Astrocyte (in vitro differentiated cells and primary cell): ENCODE data around the gene PTPRM. TPM values are rescaled to one million over a fixed set of nuclear protein-coding genes. Genes with fewer than 3 reads are reported as not detected.

Experiments
- DNase-seq: peaks from one replicate; pipeline ENCODE4 v3.0.0-alpha.2; 2010; ENCODE audit warnings: low read depth
- FAIRE-seq: peaks from 2 replicates; lab custom pipeline; 2011; peaks lifted over from hg19 to GRCh38; lab: Jason Lieb, UNC
- H2AFZ ChIP-seq: 2 replicates; pipeline ENCODE4 v1.6.0; 2012; ENCODE audit warnings: low read depth, low read length, inconsistent platforms
- H3K27ac ChIP-seq: 2 replicates; pipeline ENCODE4 v1.5.1; 2011; ENCODE audit warnings: low read depth, low read length, inconsistent platforms
- H3K27me3 ChIP-seq: 2 replicates; pipeline ENCODE4 v1.6.0; 2011; ENCODE audit warnings: low read length, inconsistent platforms; ENCODE audit not compliant: insufficient read depth
- H3K36me3 ChIP-seq: 2 replicates; pipeline ENCODE4 v1.5.1; 2011; ENCODE audit warnings: low read length, inconsistent platforms; ENCODE audit not compliant: insufficient read depth
- H3K4me1 ChIP-seq: 2 replicates; pipeline ENCODE4 v1.5.1; 2011; ENCODE audit warnings: low read length, inconsistent platforms; ENCODE audit not compliant: insufficient read depth
- H3K4me2 ChIP-seq: 2 replicates; pipeline ENCODE4 v1.6.0; 2012; ENCODE audit warnings: low read length, inconsistent platforms
- H3K4me3 ChIP-seq: 2 replicates; pipeline ENCODE4 v1.5.1; 2011; ENCODE audit warnings: low read depth, mild to moderate bottlenecking, low read length, inconsistent platforms; ENCODE audit not compliant: insufficient read depth
- H3K79me2 ChIP-seq: 2 replicates; pipeline ENCODE4 v1.6.0; 2012; ENCODE audit warnings: mild to moderate bottlenecking, low read length, inconsistent platforms; ENCODE audit not compliant: insufficient read depth
- H3K9ac ChIP-seq: 2 replicates; pipeline ENCODE4 v1.6.0; 2012; ENCODE audit warnings: mild to moderate bottlenecking, low read length, inconsistent platforms
- H3K9me3 ChIP-seq: 2 replicates; pipeline ENCODE4 v1.5.1; 2012; ENCODE audit warnings: low read depth, mild to moderate bottlenecking, low read length, inconsistent platforms; ENCODE audit not compliant: insufficient read depth
- H4K20me1 ChIP-seq: 2 replicates; pipeline ENCODE4 v1.6.0; 2012; ENCODE audit warnings: low read length, inconsistent platforms; ENCODE audit not compliant: insufficient read depth
- H3K27ac Mint-ChIP-seq: one replicate; pipeline ENCODE4 v1.8.0; 2021; ENCODE audit warnings: mild to moderate bottlenecking, mixed read lengths; ENCODE audit not compliant: unreplicated experiment
- H3K27me3 Mint-ChIP-seq: one replicate; pipeline ENCODE4 v1.8.0; 2021; ENCODE audit warnings: low read depth, mixed read lengths; ENCODE audit not compliant: unreplicated experiment
- H3K36me3 Mint-ChIP-seq: one replicate; pipeline ENCODE4 v1.8.0; 2021; ENCODE audit warnings: low read depth, mixed read lengths; ENCODE audit not compliant: unreplicated experiment
- H3K4me1 Mint-ChIP-seq: one replicate; pipeline ENCODE4 v1.8.0; 2021; ENCODE audit warnings: low read depth, mixed read lengths; ENCODE audit not compliant: unreplicated experiment
- H3K4me3 Mint-ChIP-seq: one replicate; pipeline ENCODE4 v1.8.0; 2021; ENCODE audit warnings: mild to moderate bottlenecking, moderate library complexity, mixed read lengths; ENCODE audit not compliant: unreplicated experiment
- H3K9me3 Mint-ChIP-seq: one replicate; pipeline ENCODE4 v1.8.0; 2021; ENCODE audit warnings: mild to moderate bottlenecking, mixed read lengths; ENCODE audit not compliant: unreplicated experiment
- EZH2 ChIP-seq: IDR thresholded peaks from 2 replicates; pipeline ENCODE4 v1.6.1; 2012; ENCODE audit warnings: mild to moderate bottlenecking, low read length, inconsistent platforms; ENCODE audit not compliant: insufficient read depth
- total RNA-seq: library from RNA; stranded (reverse); gene quantifications from 2 replicates; pipeline ENCODE4 v1.2.1, GENCODE V29; 2021
- TF ChIP-seq, protein P1 (sequence below): IDR thresholded peaks from 2 replicates; pipeline ENCODE4 v1.5.1; 2011; ENCODE audit warnings: low read depth, mild to moderate bottlenecking, inconsistent platforms, low read length, moderate library complexity; ENCODE audit not compliant: insufficient read depth

Gene PTPRM
- total RNA-seq, 1 donor from 2014 or later: 59.6 TPM

- H3K27me3 ChIP-seq: no peaks in the 10 kb centered on the region
- no peak overlapping the region for H3K4me3 ChIP-seq
- Mint-ChIP-seq H3K4me3 (no peak overlapping the region), H3K27ac (no peak overlapping the region), H3K4me1 (peaks cover 13% of the 10 kb centered on the region), H3K9me3 (peaks cover 3% of the 10 kb centered on the region), H3K27me3 (no peaks in the 10 kb centered on the region), H3K36me3 (no peaks in the 10 kb centered on the region)
- TF ChIP-seq, protein P1, sequence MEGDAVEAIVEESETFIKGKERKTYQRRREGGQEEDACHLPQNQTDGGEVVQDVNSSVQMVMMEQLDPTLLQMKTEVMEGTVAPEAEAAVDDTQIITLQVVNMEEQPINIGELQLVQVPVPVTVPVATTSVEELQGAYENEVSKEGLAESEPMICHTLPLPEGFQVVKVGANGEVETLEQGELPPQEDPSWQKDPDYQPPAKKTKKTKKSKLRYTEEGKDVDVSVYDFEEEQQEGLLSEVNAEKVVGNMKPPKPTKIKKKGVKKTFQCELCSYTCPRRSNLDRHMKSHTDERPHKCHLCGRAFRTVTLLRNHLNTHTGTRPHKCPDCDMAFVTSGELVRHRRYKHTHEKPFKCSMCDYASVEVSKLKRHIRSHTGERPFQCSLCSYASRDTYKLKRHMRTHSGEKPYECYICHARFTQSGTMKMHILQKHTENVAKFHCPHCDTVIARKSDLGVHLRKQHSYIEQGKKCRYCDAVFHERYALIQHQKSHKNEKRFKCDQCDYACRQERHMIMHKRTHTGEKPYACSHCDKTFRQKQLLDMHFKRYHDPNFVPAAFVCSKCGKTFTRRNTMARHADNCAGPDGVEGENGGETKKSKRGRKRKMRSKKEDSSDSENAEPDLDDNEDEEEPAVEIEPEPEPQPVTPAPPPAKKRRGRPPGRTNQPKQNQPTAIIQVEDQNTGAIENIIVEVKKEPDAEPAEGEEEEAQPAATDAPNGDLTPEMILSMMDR: no peak
- no peak for TF ChIP-seq EZH2
- H3K27ac ChIP-seq: no peak overlapping the region
- H3K9ac ChIP-seq: no peak overlapping the region
- FAIRE-seq: no peak
- H3K9me3 ChIP-seq: no peaks in the 10 kb centered on the region
- no peak overlapping the region for H2AFZ ChIP-seq
- no peaks in the 10 kb centered on the region for H4K20me1 ChIP-seq
- DNase-seq: no peak
- no peaks in the 10 kb centered on the region for H3K79me2 ChIP-seq
- H3K4me2 ChIP-seq: no peak overlapping the region
- H3K4me1 ChIP-seq: no peaks in the 10 kb centered on the region
- no peaks in the 10 kb centered on the region for H3K36me3 ChIP-seq
Observed at GRCh38 chr18:7537145-7537544, 30.0 kb upstream of the PTPRM start.

GRCh38 chr18:7541835-7542234, 25.3 kb upstream of the PTPRM start:
- Mint-ChIP-seq H3K27me3 (no peaks in the 10 kb centered on the region), H3K36me3 (no peaks in the 10 kb centered on the region), H3K9me3 (peaks cover 3% of the 10 kb centered on the region), H3K27ac (no peak overlapping the region), H3K4me3 (no peak overlapping the region), H3K4me1 (peaks cover 1% of the 10 kb centered on the region)
- no peak overlapping the region for H2AFZ ChIP-seq
- no peaks in the 10 kb centered on the region for H3K79me2 ChIP-seq
- H3K4me1 ChIP-seq: no peaks in the 10 kb centered on the region
- no peaks in the 10 kb centered on the region for H3K27me3 ChIP-seq
- no peaks in the 10 kb centered on the region for H3K9me3 ChIP-seq
- no peak overlapping the region for H3K4me3 ChIP-seq
- DNase-seq: no peak
- H3K27ac ChIP-seq: no peak overlapping the region
- TF ChIP-seq, protein P1: no peak
- no peak for TF ChIP-seq EZH2
- no peaks in the 10 kb centered on the region for H4K20me1 ChIP-seq
- H3K36me3 ChIP-seq: no peaks in the 10 kb centered on the region
- no peak overlapping the region for H3K9ac ChIP-seq
- H3K4me2 ChIP-seq: no peak overlapping the region
- no peak for FAIRE-seq

GRCh38 chr18:7544686-7545085, 22.4 kb upstream of the PTPRM start:
- no peak for FAIRE-seq
- Mint-ChIP-seq H3K27me3 (no peaks in the 10 kb centered on the region), H3K9me3 (no peaks in the 10 kb centered on the region)

More at GRCh38 chr18:7544686-7545085, 22.4 kb upstream of the PTPRM start:
- Mint-ChIP-seq H3K27ac (no peak overlapping the region), H3K4me3 (no peak overlapping the region), H3K36me3 (no peaks in the 10 kb centered on the region), H3K4me1 (peaks cover 1% of the 10 kb centered on the region)
- Histone ChIP-seq H3K4me1 (no peaks in the 10 kb centered on the region), H3K27ac (no peak overlapping the region), H4K20me1 (no peaks in the 10 kb centered on the region), H3K9me3 (no peaks in the 10 kb centered on the region), H3K9ac (no peak overlapping the region), H2AFZ (no peak overlapping the region), H3K27me3 (no peaks in the 10 kb centered on the region), H3K4me3 (no peak overlapping the region), H3K4me2 (no peak overlapping the region), H3K36me3 (no peaks in the 10 kb centered on the region), H3K79me2 (no peaks in the 10 kb centered on the region)
- TF ChIP-seq, protein P1: no peak
- no peak for TF ChIP-seq EZH2
- DNase-seq: no peak
